NCI-H226 (cell line): ENCODE measurements around the gene TMUB2.
"Not testable (repeated sequence)": the region's sequence is repeated elsewhere in the genome, so short reads cannot be mapped to it uniquely, and the experiment has no call there.

Source experiments
- DNase-seq: peaks from one replicate; pipeline ENCODE4 v3.0.0-alpha.2; 2015

The TMUB2 gene

GRCh38 chr17:44219616-44220212 lies 32.9 kb downstream of the TMUB2 start, which contains the start of gene UBTF:
Gene UBTF (minus strand): TSS chr17:44219675. CDS start chr17:44218229, 1,446 bp downstream.
- DNase-seq = peak; percentile 55

- DNase-seq = peak; percentile 34
Observed at GRCh38 chr17:44220213-44221083, 33.7 kb downstream of the TMUB2 start.

GRCh38 chr17:44221084-44221861 lies 34.5 kb downstream of the TMUB2 start:
- peak; percentile 77 for DNase-seq

GRCh38 chr17:44221862-44222111 lies 35.0 kb downstream of the TMUB2 start:
- no peak for DNase-seq

- peak; percentile 75 for DNase-seq
Observed at GRCh38 chr17:44222112-44222869, 35.5 kb downstream of the TMUB2 start.

- no peak for DNase-seq
Observed at GRCh38 chr17:44223541-44224071, 36.8 kb downstream of the TMUB2 start.

GRCh38 chr17:44229090-44229489 lies 42.3 kb downstream of the TMUB2 start:
- no peak for DNase-seq

GRCh38 chr17:44230140-44230539 lies 43.4 kb downstream of the TMUB2 start:
- DNase-seq = no peak

- DNase-seq = no peak
Observed at GRCh38 chr17:44232061-44232460, 45.3 kb downstream of the TMUB2 start.

- DNase-seq = no peak
Observed at GRCh38 chr17:44233582-44233981, 46.8 kb downstream of the TMUB2 start.

- peak; percentile 97 for DNase-seq
Observed at GRCh38 chr17:44235583-44235936, 48.8 kb downstream of the TMUB2 start.

GRCh38 chr17:44236444-44236991 lies 49.7 kb downstream of the TMUB2 start:
- peak; percentile 44 for DNase-seq

GRCh38 chr17:44237886-44238285 lies 51.1 kb downstream of the TMUB2 start:
- DNase-seq = not testable (repeated sequence)

GRCh38 chr17:44241106-44241624 lies 54.4 kb downstream of the TMUB2 start:
- no peak for DNase-seq
